GM19467 (cell line): ENCODE data around the gene LYPLAL1.
"Not testable (repeated sequence)": the region's sequence is repeated elsewhere in the genome, so short reads cannot be mapped to it uniquely, and the experiment has no call there.

ENCODE experiments used
- ATAC-seq: cut with Tn5 transposase; IDR thresholded peaks from one replicate; pipeline ENCODE4 v1.9.1; 2021; ENCODE audit warnings: mild to moderate bottlenecking, moderate library complexity; ENCODE audit not compliant: unreplicated experiment

Gene LYPLAL1

GRCh38 chr1:219209578-219209977 lies 35.9 kb downstream of the LYPLAL1 start:
- no peak for ATAC-seq

- no peak for ATAC-seq
These were observed 36.4 kb downstream of the LYPLAL1 start for GRCh38 chr1:219210067-219210466.

- ATAC-seq = no peak
These were observed 41.8 kb downstream of the LYPLAL1 start for GRCh38 chr1:219215477-219215876.

GRCh38 chr1:219220945-219221344 lies 47.3 kb downstream of the LYPLAL1 start:
- ATAC-seq = peak; percentile 91

GRCh38 chr1:219223496-219223895 lies 49.8 kb downstream of the LYPLAL1 start:
- ATAC-seq = no peak

DNA sequence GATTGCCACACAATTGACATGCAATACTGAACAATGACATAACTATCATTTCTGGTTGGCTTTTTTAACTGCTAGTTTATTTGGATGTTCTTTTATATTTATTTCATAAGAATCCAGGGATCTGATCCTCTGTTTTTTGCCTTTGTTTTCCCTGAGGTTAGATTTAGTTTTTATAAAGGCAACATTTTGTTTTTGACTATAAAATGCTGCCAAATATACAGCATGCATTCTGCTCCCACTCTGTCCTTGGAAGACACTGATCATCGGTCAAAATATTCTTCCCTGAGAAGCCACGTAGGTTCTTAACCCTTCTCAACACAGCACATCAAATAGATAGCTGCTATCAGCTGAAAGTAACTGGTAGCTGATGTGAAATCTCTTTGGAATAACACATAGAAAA lies 52.5 kb downstream of the LYPLAL1 start:
- no peak for ATAC-seq

DNA sequence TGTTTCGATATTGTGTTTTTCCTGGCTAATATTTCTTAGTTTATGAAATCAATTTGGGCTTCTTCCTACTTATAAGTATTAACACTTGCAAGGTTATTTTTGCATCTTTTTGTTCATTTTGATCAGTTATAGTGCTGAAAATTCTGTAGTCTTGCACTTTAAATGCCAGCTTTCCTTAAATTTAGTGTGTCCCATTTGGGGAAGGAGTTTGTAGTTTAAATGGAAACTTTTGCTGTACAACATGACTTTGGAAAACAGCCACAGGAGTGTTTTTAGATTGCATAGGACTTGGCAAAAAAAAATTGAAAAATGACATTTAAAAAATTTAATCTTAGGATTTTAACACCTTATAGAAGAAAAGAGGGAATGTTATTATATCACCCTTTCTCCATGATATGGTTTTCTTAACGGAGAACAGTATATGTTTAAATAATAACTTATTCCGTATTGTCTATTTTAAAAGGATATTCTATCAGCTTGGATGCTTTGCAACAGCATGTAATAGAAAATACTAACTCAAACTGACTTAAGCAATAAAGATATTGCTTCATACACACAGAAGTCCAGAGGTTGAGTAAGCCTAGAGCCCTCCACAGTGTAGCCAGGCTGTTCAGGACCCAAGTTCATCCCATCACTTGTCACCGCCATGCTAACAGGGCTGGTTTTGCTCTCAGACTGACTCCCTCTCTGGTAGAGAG lies 53.8 kb downstream of the LYPLAL1 start:
- no peak for ATAC-seq

- ATAC-seq = no peak
These were observed 54.4 kb downstream of the LYPLAL1 start for GRCh38 chr1:219228058-219228419.

DNA sequence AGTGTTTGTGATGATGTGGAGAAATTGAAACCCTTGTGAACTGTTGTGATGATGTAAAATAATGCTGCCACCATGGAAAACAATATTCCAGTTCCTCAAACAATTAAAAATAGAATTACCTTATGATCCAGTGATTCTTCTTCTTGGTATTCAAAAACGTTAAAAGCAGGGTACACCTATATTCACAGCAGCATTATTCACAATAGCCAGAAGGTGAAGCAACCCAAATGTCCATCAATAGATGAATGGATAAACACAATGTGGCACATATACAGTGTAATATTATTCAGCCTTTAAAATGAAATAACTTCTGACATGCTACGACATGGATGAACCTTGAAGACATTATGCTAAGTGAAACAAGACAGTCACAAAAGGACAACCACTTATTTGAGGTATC lies 59.2 kb downstream of the LYPLAL1 start:
- no peak for ATAC-seq

GRCh38 chr1:219235903-219236481 lies 62.3 kb downstream of the LYPLAL1 start:
- ATAC-seq = no peak

DNA sequence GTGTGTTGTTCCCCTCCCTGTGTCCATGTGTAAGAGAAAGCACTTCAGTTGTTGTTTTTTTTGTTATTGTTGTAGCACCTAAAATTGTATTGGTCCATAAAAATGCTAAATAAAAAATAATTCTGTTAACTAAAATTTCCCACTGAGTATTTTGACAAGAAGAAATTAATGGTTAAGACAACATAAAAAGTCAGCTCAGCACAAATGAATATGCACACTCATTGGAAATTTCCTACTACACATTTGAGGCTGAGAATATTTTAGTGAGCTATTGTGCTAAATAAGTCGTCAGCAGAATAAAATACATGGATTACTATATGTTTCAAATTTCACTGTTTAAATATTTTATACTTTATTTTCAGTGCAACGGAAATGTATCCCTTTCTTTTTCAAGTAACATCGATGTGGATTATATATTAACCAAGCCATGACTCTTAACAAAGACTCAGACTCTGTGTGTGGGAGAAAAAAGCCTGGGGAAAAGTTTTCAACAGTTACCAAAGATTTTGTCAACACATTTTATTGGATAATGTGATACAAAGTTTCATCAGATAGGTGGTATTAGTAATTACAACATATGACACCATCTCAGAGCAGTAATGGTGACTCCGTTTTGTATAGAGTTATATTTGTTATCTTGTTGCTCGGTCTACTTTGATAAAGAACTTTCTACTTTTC lies 63.4 kb downstream of the LYPLAL1 start:
- no peak for ATAC-seq

GRCh38 chr1:219239518-219239917 lies 65.8 kb downstream of the LYPLAL1 start:
- no peak for ATAC-seq

DNA sequence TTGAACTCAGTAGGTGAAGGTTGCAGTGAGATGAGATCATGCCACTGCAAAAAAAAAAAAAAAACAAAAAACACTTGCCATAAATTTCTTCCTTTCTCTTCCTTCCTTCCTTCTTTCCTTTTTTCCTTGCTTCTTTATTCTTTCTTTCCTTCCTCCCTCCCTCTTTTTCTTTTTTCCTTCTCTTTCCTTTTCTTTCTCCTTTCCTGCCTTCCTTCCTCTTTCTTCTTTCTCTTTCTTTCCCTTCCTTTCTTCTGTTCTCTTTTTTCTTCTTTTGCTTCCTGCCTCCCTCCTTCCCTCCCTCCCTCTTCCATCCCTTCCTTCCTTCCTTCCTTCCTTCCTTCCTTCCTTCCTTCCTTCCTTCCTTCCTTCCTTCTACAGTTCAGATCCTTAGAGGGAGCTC lies 71.2 kb downstream of the LYPLAL1 start:
- ATAC-seq = no peak

- ATAC-seq = no peak
These were observed 73.8 kb downstream of the LYPLAL1 start for GRCh38 chr1:219247441-219247840.

- ATAC-seq = not testable (repeated sequence)
These were observed 76.8 kb downstream of the LYPLAL1 start for GRCh38 chr1:219250468-219250867.

DNA sequence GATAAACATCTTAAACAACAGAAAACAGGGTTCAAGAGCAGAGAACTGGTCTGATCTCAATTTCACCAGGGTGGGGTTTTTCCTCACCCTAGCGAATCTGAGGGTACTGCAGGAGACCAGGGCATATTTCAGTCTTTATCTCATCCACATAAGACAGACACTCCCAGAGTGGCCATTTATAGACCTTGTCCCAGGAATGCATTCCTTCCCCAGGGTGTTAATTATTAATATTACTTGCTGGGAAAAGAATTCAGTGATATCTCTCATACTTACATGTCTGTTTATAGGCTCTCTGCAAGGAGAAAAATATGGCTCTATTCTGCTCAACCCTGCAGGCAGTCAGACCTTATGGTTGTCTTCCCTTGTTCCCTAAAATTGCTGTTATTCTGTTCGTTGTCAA lies 84.1 kb downstream of the LYPLAL1 start:
- no peak for ATAC-seq

DNA sequence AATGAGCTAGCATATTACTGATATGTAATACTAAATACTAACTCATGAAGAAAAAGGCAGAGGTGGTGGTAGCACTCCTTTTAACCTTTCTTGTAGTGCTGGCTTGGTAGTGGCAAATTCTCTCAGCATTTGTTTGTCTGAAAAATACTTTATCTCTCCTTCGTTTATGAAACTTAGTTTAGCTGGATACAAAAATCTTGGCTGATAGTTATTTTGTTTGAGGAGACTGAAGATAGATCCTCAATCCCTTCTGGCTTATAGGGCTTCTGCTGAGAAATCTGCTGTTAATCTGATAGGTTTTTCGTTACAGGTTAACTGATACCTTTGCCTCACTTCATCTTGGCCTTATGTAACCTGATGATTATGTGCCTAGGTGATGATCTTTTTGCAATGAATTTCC lies 87.8 kb downstream of the LYPLAL1 start:
- no peak for ATAC-seq
